ENCODE data around the gene EEA1. TPM values are rescaled to one million over a fixed set of nuclear protein-coding genes. Genes with fewer than 3 reads are reported as not detected.

EEA1 gene
- total RNA-seq, 2 experiments from 2014 or later = 10.5 to 11.1 TPM

DNA sequence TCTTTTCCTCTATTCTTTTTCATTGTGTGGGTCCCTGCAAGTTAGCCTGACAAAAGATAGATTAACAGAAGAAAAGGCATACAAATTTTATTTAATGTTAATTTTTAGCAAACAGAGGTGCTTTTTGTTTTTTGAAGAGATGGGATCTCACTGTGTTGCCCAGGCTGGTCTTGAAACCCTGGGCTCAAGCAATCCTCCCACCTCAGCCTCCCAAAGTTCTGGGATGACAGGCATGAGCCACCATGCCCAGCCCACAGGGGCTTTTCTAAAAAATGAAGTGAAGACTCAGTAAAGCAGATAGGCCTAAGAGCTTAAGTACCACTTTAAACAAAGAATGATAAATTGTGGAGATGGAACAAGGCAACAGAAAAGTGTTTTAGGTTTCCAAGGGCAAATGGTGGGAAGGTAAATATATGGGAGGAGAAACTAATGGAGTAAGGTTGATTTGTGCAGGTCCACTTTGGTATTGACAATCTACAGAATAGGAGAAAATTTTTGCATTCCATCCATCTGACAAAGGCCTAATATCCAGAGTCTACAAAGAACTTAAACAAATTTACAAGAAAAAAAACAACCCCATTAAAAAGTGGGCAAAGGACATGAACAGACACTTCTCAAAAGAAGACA, 18.6 kb upstream of the EEA1 start:
- Mint-ChIP-seq H3K27me3 (peaks cover 4% of the 10 kb centered on the region), H3K27ac (no peak overlapping the region), H3K4me3 (no peak overlapping the region), H3K4me1 (ENCODE audit: low read depth) (no peaks in the 10 kb centered on the region), H3K36me3 (ENCODE audit: low read depth) (no peaks in the 10 kb centered on the region), H3K9me3 (no peaks in the 10 kb centered on the region)
- DNase-seq (no peak), ATAC-seq (ENCODE audit: poor library complexity) (no peak)
- Histone ChIP-seq H3K36me3 (ENCODE audit: insufficient read depth, low read length) (no peaks in the 10 kb centered on the region), H3K4me3 (ENCODE audit: low read length) (no peak overlapping the region), H3K27ac (ENCODE audit: low read depth in 1 of 2, low read length in 2 of 2) (no peak overlapping the region), H3K27me3 (ENCODE audit: control insufficient read depth in 1 of 2, insufficient read depth in 2 of 2, low read length in 2 of 2) (no peaks in the 10 kb centered on the region), H3K4me1 (ENCODE audit: insufficient read depth, low read length) (no peaks in the 10 kb centered on the region), H3K9me3 (ENCODE audit: control insufficient read depth in 1 of 2, insufficient read depth in 1 of 2, low read length in 2 of 2) (no peaks in the 10 kb centered on the region)
- POLR2A ChIA-PET = no interaction called here
- CTCF ChIA-PET = no interaction called here
- intact Hi-C loops (cut with DNase I, micrococcal nuclease) = no loop called here
- TF ChIP-seq, protein P1, sequence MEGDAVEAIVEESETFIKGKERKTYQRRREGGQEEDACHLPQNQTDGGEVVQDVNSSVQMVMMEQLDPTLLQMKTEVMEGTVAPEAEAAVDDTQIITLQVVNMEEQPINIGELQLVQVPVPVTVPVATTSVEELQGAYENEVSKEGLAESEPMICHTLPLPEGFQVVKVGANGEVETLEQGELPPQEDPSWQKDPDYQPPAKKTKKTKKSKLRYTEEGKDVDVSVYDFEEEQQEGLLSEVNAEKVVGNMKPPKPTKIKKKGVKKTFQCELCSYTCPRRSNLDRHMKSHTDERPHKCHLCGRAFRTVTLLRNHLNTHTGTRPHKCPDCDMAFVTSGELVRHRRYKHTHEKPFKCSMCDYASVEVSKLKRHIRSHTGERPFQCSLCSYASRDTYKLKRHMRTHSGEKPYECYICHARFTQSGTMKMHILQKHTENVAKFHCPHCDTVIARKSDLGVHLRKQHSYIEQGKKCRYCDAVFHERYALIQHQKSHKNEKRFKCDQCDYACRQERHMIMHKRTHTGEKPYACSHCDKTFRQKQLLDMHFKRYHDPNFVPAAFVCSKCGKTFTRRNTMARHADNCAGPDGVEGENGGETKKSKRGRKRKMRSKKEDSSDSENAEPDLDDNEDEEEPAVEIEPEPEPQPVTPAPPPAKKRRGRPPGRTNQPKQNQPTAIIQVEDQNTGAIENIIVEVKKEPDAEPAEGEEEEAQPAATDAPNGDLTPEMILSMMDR (IDR thresholded peaks at IDR 0.05) = no peak

DNA sequence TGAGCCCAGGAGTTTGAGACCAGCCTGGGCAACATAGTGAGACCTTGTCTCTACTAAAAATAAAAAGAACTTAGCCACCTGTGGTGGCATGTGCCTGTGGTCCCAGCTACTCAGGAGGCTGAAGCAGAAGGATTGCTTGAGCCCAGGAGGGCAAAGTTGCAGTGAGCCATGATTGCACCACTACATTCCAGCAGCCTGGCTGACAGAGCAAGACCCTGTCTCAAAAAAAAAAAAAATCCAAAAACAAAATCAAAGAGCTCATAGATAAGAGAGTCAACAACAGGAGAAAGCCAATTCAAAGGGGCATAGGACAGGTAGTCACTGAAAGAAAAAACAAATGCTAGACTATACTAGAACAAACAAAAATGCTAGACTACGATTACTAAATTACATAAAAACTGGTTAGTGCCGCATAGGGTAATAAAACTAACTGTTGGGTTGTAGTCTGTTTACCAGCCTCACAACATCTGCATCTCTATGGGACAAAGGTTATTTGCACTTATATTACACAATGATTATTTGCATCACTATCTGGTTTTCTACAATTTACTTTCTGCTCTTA, 16.6 kb upstream of the EEA1 start:
- no peaks in the 10 kb centered on the region for H3K4me1 Mint-ChIP-seq (ENCODE audit: low read depth)
- CTCF ChIA-PET = interaction anchor here (0.6 kb wide), 1 partner anchor 19 kb away, joined by 4 read pairs; no protein-coding TSS in a partner anchor
- H3K36me3 Mint-ChIP-seq (ENCODE audit: low read depth) = no peaks in the 10 kb centered on the region
- Histone ChIP-seq H3K27ac (ENCODE audit: low read depth in 1 of 2, low read length in 2 of 2) (no peak overlapping the region), H3K4me3 (ENCODE audit: low read length) (no peak overlapping the region), H3K36me3 (ENCODE audit: insufficient read depth, low read length) (no peaks in the 10 kb centered on the region), H3K27me3 (ENCODE audit: control insufficient read depth in 1 of 2, insufficient read depth in 2 of 2, low read length in 2 of 2) (no peaks in the 10 kb centered on the region), H3K4me1 (ENCODE audit: insufficient read depth, low read length) (no peaks in the 10 kb centered on the region), H3K9me3 (ENCODE audit: control insufficient read depth in 1 of 2, insufficient read depth in 1 of 2, low read length in 2 of 2) (no peaks in the 10 kb centered on the region)
- POLR2A ChIA-PET = no interaction called here
- no peaks in the 10 kb centered on the region for H3K27me3 Mint-ChIP-seq
- no peaks in the 10 kb centered on the region for H3K9me3 Mint-ChIP-seq
- DNase-seq = no peak
- TF ChIP-seq, protein P1 (IDR thresholded peaks at IDR 0.05) = no peak
- H3K27ac Mint-ChIP-seq = no peak overlapping the region
- no peak overlapping the region for H3K4me3 Mint-ChIP-seq
- no peak for ATAC-seq (ENCODE audit: poor library complexity)
- intact Hi-C loops (cut with DNase I, micrococcal nuclease) = no loop called here

DNA sequence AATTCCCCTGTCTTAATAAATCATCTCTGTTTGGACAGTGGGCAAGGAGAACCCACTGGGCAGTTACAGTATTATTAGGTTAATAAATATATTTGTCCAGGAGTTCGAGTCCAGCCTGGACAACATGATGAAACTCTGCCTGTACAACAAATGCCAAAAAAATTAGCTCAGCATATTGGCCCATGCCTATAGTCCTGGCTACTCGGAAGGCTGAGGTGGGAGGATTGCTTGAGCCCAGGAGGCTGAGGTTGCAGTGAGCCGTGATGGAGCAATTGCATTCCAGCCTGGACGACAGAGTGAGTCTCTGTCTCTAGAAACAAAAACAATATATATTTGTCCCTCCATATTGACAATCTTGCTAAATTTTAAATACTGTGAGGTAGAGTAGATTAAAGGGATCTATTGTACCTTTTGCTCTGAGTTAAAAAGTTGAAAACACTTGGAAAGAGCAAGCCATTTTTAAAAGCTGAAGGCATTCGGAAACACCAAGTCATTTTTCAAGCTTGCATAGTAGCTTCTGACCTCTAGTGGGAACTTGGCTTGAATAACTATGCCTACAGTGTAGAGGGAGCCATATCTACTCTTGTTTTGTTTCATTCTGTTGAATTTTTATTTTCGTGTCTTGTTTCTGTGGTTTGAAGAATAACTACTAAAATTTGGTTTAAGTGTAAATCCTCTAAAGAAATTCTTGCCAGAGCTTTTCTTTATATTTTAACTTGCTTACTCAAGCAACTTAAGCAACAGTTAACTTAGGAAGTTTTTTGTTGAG, 14.6 kb upstream of the EEA1 start:
- POLR2A ChIA-PET = interaction anchor here (1.3 kb wide), 1 partner anchor 14 kb away, joined by 3 read pairs; no protein-coding TSS in a partner anchor

More for the DNA sequence above, 14.6 kb upstream of the EEA1 start:
- H3K9me3 ChIP-seq (ENCODE audit: control insufficient read depth in 1 of 2, insufficient read depth in 1 of 2, low read length in 2 of 2) = no peaks in the 10 kb centered on the region
- ATAC-seq (ENCODE audit: poor library complexity) (no peak), DNase-seq (no peak)
- H3K4me3 ChIP-seq (ENCODE audit: low read length) = no peak overlapping the region
- intact Hi-C loops (cut with DNase I, micrococcal nuclease) = loop anchor here in 1 of 2 experiments (5.0 kb wide), 1 partner anchor 156 kb away; no protein-coding TSS in a partner anchor
- no peaks in the 10 kb centered on the region for H3K9me3 Mint-ChIP-seq
- H3K4me3 Mint-ChIP-seq = no peak overlapping the region
- no peaks in the 10 kb centered on the region for H3K4me1 Mint-ChIP-seq (ENCODE audit: low read depth)
- no peak overlapping the region for H3K27ac ChIP-seq (ENCODE audit: low read depth in 1 of 2, low read length in 2 of 2)
- TF ChIP-seq, protein P1 (IDR thresholded peaks at IDR 0.05) = no peak
- no peaks in the 10 kb centered on the region for H3K4me1 ChIP-seq (ENCODE audit: insufficient read depth, low read length)
- no peaks in the 10 kb centered on the region for H3K36me3 Mint-ChIP-seq (ENCODE audit: low read depth)
- CTCF ChIA-PET = interaction anchor here (0.7 to 1.0 kb wide), 6 partner anchors 14 to 1389 kb away, joined by 3 to 5 read pairs (median 3); partner anchors contain the start of gene EEA1
- H3K27me3 ChIP-seq (ENCODE audit: control insufficient read depth in 1 of 2, insufficient read depth in 2 of 2, low read length in 2 of 2) = no peaks in the 10 kb centered on the region
- H3K27ac Mint-ChIP-seq = no peak overlapping the region
- H3K27me3 Mint-ChIP-seq = no peaks in the 10 kb centered on the region
- H3K36me3 ChIP-seq (ENCODE audit: insufficient read depth, low read length) = no peaks in the 10 kb centered on the region
